Cardiac fibroblast (primary cell): ENCODE results near the gene CAMKMT.

Experiments used
- DNase-seq, 2 donors: peaks; one replicate each; pipeline versions ENCODE4 v3.0.0 to v3.0.0-alpha.2; 2010; ENCODE audit warnings: low read depth in 2 of 2
- H3K4me3 ChIP-seq, 2 donors: replicated peaks in 1 of 2; 1 replicate in 1 of 2; 2 replicates in 1 of 2; pipeline ENCODE4 v1.5.1; 2011; ENCODE audit warnings: low read depth in 2 of 2, low read length in 2 of 2, mild to moderate bottlenecking in 2 of 2, moderate library complexity in 1 of 2
- CTCF ChIP-seq: IDR thresholded peaks from one replicate; pipeline ENCODE4 v1.5.1; 2011; ENCODE audit warnings: low read depth, mild to moderate bottlenecking, low read length, inconsistent platforms

The CAMKMT gene

GRCh38 chr2:44671916-44672315 is 310.2 kb downstream of the CAMKMT start:
- H3K4me3 ChIP-seq, result no peak overlapping the region
- no peak for DNase-seq
- TF ChIP-seq CTCF, result no peak

GRCh38 chr2:44672431-44672830 is 310.7 kb downstream of the CAMKMT start:
- no peak for DNase-seq
- H3K4me3 ChIP-seq, result no peak overlapping the region
- TF ChIP-seq CTCF, result no peak

- DNase-seq, result no peak
- H3K4me3 ChIP-seq, result no peak overlapping the region
- TF ChIP-seq CTCF, result no peak
Observed at GRCh38 chr2:44674473-44675284, 312.9 kb downstream of the CAMKMT start.

GRCh38 chr2:44676379-44676778 is 314.6 kb downstream of the CAMKMT start:
- DNase-seq, result no peak
- no peak overlapping the region for H3K4me3 ChIP-seq
- TF ChIP-seq CTCF, result no peak

- no peak for DNase-seq
- no peak overlapping the region for H3K4me3 ChIP-seq
- TF ChIP-seq CTCF, result no peak
Observed at GRCh38 chr2:44679584-44679983, 317.8 kb downstream of the CAMKMT start.

- no peak for TF ChIP-seq CTCF
- no peak overlapping the region for H3K4me3 ChIP-seq
- DNase-seq, result no peak
Observed at GRCh38 chr2:44679990-44680389, 318.2 kb downstream of the CAMKMT start.

GRCh38 chr2:44680424-44680971 is 318.8 kb downstream of the CAMKMT start:
- no peak for TF ChIP-seq CTCF
- H3K4me3 ChIP-seq, result no peak overlapping the region

More at GRCh38 chr2:44680424-44680971, 318.8 kb downstream of the CAMKMT start:
- DNase-seq, result no peak
